ENCODE measurements around the gene LAMA5. TPM values are rescaled to one million over a fixed set of nuclear protein-coding genes. Genes with fewer than 3 reads are reported as not detected.
A peak's percentile ranks its signal among the peaks of the same experiment; 100 is the strongest.

The LAMA5 gene
- total and polyA plus RNA-seq, 9 donors, result 4.7 to 115 (median 42.2) TPM

DNA sequence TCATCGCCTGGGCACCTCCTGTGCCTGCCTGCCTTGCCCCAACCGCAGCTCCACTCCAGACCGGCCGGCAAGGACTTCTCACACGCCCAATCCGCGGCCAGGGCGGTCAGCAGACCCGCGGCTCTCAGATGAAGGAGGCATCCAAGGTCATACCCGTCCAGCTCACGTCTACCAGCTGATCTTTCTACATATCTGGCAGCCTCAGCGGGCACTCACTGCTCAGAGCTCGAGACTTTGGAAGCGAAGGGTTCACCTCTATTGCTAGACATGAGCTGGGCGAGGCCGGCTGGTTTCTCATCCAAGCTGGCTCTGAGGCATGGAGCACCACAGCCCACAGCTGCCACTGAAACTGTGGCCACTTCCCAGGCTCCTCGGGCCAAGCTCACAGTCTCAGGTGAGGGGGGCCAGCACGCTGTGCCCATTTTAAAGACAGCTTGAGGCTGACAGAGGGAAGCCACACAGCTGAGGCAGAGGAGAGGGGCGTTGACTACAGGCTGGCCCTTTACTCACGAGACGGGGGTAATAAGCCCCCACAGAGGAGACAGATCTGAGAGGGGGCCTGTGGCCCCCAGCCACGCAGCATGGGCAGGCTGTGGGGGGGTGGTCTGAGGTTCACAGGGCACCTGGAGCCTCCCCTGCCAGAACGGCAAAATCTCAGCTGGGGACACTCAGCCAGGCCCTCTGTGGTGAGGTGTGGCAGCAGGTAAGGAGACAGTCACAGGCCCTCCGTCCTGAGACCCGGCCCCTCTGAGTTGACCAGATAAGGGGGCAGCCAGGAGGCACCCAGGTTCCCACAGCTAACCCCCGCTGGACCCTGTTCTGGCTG is 2.0 kb downstream of the LAMA5 start:
- H3K4me3 ChIP-seq, result no peak overlapping the region
- peaks cover 5% of the 10 kb centered on the region for H3K27me3 ChIP-seq
- 53 to 76% (median 64%) methylated on average over 25 to 27 of the region's 27 CpGs for WGBS, 3 donors
- no peak overlapping the region for H3K27ac ChIP-seq
- intact Hi-C loops (cut with DNase I), result loop anchor here in 1 of 4 donors (10.0 kb wide), 1 partner anchor 60 kb away; the partner anchor contains the start of gene ADRM1
- TF ChIP-seq EP300 (IDR thresholded peaks at IDR 0.05), result no peak
- TF ChIP-seq POLR2A (IDR thresholded peaks at IDR 0.05), result no peak
- TF ChIP-seq, protein P1, sequence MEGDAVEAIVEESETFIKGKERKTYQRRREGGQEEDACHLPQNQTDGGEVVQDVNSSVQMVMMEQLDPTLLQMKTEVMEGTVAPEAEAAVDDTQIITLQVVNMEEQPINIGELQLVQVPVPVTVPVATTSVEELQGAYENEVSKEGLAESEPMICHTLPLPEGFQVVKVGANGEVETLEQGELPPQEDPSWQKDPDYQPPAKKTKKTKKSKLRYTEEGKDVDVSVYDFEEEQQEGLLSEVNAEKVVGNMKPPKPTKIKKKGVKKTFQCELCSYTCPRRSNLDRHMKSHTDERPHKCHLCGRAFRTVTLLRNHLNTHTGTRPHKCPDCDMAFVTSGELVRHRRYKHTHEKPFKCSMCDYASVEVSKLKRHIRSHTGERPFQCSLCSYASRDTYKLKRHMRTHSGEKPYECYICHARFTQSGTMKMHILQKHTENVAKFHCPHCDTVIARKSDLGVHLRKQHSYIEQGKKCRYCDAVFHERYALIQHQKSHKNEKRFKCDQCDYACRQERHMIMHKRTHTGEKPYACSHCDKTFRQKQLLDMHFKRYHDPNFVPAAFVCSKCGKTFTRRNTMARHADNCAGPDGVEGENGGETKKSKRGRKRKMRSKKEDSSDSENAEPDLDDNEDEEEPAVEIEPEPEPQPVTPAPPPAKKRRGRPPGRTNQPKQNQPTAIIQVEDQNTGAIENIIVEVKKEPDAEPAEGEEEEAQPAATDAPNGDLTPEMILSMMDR (IDR thresholded peaks at IDR 0.05), result no peak
- DNase-seq, result peak in 4 of 5 donors; percentile 17 to 37 (median 26)
- no peaks in the 10 kb centered on the region for H3K9me3 ChIP-seq
- H3K36me3 ChIP-seq, result no peaks in the 10 kb centered on the region
- peaks cover 13% of the 10 kb centered on the region for H3K4me1 ChIP-seq (ENCODE audit: insufficient read depth)

GRCh38 chr20:62363920-62364851 is 2.9 kb downstream of the LAMA5 start:
- peak in 3 of 5 donors; percentile 17 to 27 (median 22) for DNase-seq
- Histone ChIP-seq H3K9me3 (no peaks in the 10 kb centered on the region), H3K27me3 (peaks cover 2% of the 10 kb centered on the region), H3K4me1 (ENCODE audit: insufficient read depth) (peaks cover 8% of the 10 kb centered on the region), H3K36me3 (no peaks in the 10 kb centered on the region), H3K27ac (no peak overlapping the region), H3K4me3 (no peak overlapping the region)
- no peak for TF ChIP-seq POLR2A (IDR thresholded peaks at IDR 0.05)
- TF ChIP-seq EP300 (IDR thresholded peaks at IDR 0.05), result no peak
- TF ChIP-seq, protein P1 (IDR thresholded peaks at IDR 0.05), result no peak
- intact Hi-C loops (cut with DNase I), result loop anchor here in 1 of 4 donors (10.0 kb wide), 1 partner anchor 59 kb away; the partner anchor contains the start of gene ADRM1
- WGBS, 3 donors, result 76 to 81% (median 80%) methylated on average over 21 to 22 of the region's 22 CpGs

DNA sequence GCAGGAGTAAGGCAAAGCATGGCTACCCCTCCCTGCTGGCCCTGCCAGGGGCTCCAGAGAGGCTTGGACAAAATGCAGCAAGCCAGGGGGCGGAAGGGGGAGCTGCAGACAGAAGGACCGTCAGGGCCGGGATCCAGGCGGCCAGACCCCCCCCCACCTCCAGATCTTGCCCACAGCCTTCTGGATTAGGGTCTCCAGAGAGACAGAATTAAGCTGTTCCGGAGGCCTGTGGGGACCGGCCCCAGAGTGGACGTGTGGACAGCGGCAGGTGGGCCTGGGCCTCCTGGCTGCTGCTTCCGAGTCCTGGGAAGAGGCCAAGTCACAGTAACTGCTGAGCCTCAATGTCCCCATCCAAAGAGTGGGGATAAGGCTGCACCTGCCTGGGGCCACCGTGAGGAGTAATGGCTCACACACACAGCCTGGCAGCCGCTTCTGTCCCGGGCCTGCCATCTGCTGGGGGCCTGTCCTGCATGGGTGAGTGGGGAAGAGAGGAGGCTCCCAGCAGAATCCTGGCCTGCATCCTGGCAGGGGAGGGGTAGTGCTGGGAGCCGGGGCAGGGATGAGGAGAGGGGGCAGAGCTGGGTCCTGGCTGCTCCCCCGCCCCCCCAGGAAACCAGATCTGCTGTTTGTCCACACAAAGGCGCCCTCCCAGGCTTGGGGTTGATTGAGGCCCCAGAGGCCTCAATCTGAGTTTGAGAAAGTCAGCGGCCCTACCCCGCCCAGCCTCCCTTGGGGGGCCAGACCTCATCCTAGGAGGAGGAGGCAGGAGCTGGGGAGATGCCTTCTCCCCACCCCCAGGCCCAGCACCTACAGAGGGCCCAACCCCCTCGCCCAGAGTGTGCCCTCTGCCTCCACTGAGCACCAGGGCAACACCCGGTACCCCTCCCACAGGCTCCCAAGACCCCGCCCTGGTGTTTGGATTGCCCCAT is 3.9 kb downstream of the LAMA5 start:
- 66 to 76% (median 76%) methylated on average over 20 of the region's 20 CpGs for WGBS, 3 donors
- no peak overlapping the region for H3K4me3 ChIP-seq
- peaks cover 2% of the 10 kb centered on the region for H3K4me1 ChIP-seq (ENCODE audit: insufficient read depth)
- no peaks in the 10 kb centered on the region for H3K36me3 ChIP-seq
- H3K9me3 ChIP-seq, result no peaks in the 10 kb centered on the region
- intact Hi-C loops (cut with DNase I), result loop anchor here in 1 of 4 donors (10.0 kb wide), 1 partner anchor 58 kb away; the partner anchor contains the start of gene ADRM1
- no peak overlapping the region for H3K27ac ChIP-seq
- TF ChIP-seq, protein P1 (IDR thresholded peaks at IDR 0.05), result no peak
- peak in 3 of 5 donors; percentile 16 to 19 (median 19) for DNase-seq
- H3K27me3 ChIP-seq, result peaks cover 2% of the 10 kb centered on the region

Data from ovary (tissue), 9 donors.